Activated T-helper 1 cell treated with anti-CD3 and anti-CD28 coated beads, Interleukin-2, amount 50 U/mL, for 16 hours (primary cell): ENCODE results near the gene RAD51C.
"Not testable (repeated sequence)": the region's sequence is repeated elsewhere in the genome, so short reads cannot be mapped to it uniquely, and the experiment has no call there.

ENCODE experiments used
- DNase-seq, 2 donors: peaks; one replicate each; pipeline ENCODE4 v3.0.0-alpha.2; 2020; ENCODE audit warnings: low read depth in 1 of 2, low spot score in 1 of 2

The RAD51C gene

DNA sequence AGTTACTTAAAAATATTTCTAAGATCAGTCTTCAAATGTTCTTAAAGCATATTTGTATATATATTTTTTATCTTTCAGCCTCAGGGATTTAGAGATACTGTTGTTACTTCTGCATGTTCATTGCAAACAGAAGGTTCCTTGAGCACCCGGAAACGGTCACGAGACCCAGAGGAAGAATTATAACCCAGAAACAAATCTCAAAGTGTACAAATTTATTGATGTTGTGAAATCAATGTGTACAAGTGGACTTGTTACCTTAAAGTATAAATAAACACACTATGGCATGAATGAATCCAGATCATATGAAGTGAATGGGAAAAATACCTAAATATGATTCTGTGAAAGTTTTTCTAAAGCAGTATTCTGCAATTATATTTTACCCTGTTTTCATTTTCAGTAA, 41.6 kb downstream of the RAD51C start:
- DNase-seq = no peak

GRCh38 chr17:58734811-58735210, 42.4 kb downstream of the RAD51C start:
- DNase-seq = no peak

DNA sequence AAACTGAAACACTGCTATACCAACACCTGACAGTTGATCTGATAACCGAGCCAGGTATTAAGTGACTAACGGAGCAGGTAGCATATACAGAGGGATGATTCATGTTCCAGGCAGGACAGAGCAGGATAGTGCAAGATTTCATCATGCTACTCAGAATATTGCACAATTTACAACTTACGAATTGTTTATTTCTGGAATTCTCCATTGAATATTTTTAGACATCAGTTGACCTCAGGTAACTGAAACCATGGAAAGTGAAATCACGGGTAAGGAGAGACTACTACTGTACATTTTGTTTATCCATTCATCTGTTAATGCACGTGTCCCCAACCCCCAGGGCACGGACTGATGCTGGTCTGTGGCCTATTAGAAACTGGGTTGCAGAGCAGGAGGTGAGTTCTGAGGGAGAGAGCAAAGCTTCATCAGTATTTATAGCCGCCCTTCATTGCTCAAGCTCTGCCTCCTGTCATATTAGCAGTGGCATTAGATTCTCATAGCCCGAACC, 48.8 kb downstream of the RAD51C start:
- DNase-seq = no peak

GRCh38 chr17:58747674-58748073, 55.3 kb downstream of the RAD51C start:
- DNase-seq = no peak

DNA sequence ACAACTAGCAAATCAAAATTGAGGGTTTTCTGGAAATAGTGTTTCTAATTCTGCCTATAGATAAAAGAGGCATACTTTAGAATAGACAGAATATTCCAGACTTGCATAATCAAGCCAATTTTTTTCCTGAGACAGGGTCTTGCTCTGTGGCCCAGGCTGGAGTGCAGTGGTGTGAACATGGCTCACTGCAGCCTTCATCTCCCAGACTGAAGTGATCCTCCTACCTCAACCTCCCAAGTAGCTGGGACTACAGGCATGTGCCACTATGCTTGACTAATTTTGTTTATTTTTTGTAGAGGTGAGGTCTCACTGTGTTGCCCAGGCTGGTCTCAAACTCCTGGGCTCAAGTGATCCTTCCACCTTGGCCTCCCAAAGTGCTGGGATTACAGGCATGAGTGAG, 57.2 kb downstream of the RAD51C start:
- DNase-seq = not testable (repeated sequence)

DNA sequence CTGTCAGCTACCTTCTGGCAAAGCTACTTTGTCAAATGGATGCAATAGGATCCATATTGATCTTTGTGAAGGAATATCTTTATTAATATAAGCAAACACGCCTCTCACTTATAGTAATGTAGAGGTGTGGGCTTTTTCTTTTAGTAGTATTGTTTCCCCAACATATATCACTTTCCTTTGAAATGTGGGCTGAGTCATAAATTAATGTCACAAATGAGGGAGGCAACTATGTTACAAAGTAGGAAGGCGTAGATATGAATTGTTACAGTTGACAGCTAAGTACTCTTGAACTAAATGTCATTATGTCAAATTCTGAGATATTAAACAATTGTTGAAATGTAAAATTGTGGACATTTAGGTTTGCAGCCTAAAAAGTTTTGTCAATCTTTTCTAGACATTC, 60.6 kb downstream of the RAD51C start:
- DNase-seq = no peak

- DNase-seq = no peak
Observed at GRCh38 chr17:58755269-58755576, 62.8 kb downstream of the RAD51C start.

GRCh38 chr17:58755577-58756245, 63.3 kb downstream of the RAD51C start, which contains the start of gene PPM1E:
TSS of gene PPM1E (plus strand) at chr17:58755854.
- DNase-seq = peak in 1 of 2 donors; percentile 19

DNA sequence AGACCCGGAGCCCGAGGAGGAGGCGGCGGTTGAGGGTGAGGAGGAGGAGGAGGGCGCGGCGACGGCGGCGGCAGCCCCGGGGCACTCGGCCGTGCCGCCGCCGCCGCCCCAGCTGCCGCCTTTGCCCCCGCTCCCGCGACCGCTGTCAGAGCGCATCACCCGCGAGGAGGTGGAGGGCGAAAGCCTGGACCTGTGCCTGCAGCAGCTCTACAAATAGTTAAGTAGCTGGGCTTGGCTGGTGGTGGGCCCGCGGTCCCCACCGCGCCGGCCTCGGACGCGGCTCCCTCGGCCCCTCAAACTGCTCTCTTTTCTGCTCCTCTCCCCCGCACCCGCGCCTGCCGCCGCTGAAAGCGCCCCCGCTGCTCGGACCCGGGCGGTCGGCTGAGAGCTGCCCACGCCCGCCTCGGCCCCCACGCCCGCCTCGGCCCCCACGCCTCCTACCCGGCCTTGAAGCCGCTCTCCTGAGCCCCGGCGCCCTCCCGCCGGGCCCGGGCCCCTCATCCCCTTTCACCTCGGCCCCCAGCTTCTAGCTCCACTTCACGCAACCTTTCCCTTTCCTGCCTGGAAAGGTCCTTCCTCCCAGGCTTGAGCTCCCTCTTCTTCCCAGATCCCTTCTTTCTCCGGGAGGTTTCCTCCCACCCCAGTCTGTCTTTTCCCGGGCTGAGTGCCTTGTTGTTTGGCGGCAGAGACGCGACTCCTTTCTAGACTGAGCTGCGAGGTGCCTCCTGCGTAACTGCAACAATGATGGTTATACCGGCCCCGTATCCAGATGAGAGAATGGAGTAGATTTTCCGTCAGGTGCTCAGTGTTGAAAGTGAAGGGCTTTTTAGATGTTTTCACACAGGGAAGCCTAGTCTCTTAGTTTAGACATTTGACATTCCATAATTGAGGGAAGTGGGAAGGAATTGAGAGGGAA, 64.1 kb downstream of the RAD51C start:
- DNase-seq = no peak

DNA sequence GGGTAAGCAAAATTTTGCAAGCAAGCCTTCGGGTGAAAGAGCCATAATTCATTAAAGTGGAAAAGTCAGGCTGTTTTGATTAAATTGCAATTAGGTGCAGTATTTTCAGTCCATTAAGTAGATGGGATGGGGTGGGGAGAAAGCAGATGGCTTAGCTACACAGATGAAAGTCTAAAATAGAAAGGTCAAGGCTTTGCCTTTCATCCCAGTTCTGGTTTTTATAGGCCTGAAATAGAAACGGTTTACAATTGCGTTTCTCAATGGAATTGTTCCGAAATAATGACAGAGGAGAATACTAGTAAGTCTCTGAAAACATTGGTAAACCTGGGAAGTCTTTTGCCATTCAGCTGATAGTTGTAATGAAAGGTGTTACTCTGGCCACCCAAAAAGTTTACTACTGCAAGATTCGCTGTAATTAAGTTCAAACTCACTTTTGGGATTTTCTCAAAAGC, 64.8 kb downstream of the RAD51C start:
- no peak for DNase-seq

- DNase-seq = no peak
Observed at GRCh38 chr17:58758890-58759289, 66.5 kb downstream of the RAD51C start.

DNA sequence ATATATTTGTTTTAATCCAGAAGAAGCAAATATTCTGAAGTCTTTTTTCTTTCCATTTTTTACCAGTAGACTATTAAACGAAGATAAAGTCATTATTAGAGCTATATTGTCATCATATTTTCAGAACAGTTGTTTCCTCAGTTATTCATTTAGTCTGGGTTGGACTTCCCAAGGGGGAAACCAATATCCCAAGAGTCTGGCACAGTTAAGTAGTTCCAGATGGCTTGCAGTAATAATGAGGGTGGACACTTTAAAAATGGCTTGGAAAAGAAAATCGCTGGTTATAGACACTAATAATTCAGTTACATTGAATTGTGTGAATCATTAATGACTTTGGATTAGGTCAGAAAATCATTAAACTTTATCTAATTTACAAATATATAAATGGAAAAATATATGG, 67.1 kb downstream of the RAD51C start:
- DNase-seq = no peak

GRCh38 chr17:58760248-58760647, 67.8 kb downstream of the RAD51C start:
- DNase-seq = no peak

DNA sequence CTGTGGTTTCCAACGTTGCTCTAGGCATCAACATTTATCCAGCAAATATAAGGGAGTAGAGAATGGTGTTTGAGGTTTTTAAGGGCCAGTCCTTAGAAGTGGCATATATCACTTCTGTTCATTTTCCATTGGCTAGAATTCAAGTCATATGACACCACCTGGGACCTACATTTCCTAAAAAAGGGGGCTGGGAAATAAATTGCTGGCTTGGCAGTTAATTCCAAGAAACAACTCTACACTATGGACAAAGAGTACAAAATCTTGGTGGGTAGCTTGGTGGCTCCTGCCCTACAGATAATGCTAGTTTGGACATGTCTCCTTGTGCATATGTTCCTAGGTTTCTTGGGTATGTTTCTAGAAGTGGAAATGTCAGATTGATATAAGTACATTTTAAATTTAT, 70.9 kb downstream of the RAD51C start:
- DNase-seq = no peak

DNA sequence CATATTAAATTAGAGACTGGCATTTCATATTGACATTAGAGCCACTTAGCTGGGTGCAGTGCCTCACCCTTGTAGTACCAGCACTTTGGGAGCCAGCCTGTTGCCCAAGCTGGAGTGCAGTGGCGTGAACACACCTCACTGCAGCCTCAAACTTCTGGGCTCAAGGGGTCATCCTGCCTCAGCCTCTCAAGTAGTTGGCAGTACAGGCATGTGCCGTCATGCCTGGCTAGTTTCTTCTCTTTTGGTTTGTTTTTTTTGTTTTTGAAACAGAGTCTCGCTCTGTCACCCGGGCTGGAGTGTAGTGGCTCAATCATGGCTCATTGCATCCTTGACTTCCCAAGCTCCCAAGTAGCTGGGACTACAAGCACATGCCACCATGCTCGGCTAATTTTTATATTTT, 72.0 kb downstream of the RAD51C start:
- DNase-seq = no peak

GRCh38 chr17:58778482-58778881, 86.1 kb downstream of the RAD51C start:
- not testable (repeated sequence) for DNase-seq

DNA sequence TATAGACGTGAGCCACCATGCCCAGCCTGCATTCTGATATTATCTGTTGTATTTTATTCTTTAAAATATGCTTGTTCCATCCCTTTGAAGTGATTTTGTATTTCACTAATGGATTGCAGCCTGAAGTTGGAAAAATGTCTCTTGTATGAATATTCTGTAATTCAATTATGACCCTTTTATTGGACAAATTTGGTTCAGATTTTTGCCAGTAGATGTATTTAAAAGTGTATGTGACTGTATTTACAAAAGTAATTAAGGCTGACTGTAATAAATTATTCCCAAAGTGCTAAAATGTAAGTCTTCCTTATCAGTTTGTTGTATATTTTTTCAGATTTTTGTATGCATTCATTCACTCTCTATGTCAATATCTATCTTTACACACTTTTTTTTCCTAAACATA, 87.0 kb downstream of the RAD51C start:
- DNase-seq = no peak

- DNase-seq = no peak
Observed at GRCh38 chr17:58783380-58783779, 91.0 kb downstream of the RAD51C start.

DNA sequence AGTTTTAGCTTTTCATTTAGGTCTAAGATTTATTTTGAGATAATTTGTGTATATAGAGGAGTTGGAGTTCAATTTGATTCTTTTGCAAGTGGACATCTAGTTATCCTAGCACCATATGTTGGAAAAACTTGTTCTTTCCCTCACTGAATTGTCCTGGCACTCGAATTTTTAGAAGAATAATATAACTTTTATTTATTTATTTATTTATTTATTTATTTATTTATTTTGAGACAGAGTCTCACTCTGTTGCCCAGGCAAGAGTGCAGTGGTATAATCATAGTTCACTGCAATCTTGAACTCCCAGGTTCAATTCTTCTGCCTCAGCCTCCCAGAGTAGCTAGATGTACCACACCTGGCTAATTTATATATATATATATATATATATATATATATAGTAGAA, 92.7 kb downstream of the RAD51C start:
- no peak for DNase-seq
